DMS153 treated with DMSO at 0.1 percent for 48 hours (cell line): ENCODE results near the gene AP1G2.
A peak's percentile ranks its signal among the peaks of the same experiment; 100 is the strongest.
"Not testable (repeated sequence)": the region's sequence is repeated elsewhere in the genome, so short reads cannot be mapped to it uniquely, and the experiment has no call there.

Experiments used
- DNase-seq: peaks from one replicate; lab custom pipeline; 2025; ENCODE audit not compliant: unreplicated experiment; lab: John Stamatoyannopoulos, UW

Gene AP1G2

DNA sequence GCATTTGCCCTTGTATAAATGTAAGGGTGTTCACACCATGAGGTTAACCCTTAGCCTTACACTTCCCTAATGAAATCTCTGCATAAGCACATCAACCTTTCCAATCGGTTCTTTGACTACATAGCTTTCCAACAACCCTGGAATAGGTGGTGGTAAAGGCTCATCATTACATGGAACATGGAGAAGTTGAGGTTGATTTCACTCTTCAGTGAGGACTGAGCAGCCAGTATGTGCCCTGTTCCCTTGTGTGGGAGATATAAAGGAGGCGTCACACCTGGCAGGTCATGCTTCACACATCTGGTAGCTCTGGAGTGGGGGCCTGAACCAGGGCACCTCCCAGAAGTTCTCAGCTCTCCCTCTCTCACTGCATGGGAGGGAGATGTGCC, 32.7 kb upstream of the AP1G2 start:
- DNase-seq, result no peak

GRCh38 chr14:23594191-23594590, 26.6 kb upstream of the AP1G2 start:
- DNase-seq, result not testable (repeated sequence)

DNA sequence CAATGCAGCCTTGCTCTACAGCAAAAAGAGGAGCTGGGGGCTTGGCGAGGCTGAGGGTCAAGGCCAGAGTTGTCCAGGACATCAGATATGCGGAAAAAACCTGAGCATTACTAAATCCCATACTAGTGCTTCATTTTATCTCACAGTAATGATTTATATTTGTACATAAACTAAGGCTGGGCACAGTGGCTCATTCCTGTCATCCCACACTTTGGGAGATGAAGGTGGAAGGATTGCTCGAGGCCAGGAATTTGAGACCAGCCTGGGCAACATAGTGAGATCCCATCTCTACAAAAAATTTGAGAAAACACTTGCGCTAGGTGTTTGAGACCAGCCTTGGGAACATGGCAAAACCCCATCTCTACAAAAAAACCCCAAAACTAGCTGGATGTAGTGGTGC, 22.6 kb upstream of the AP1G2 start:
- DNase-seq, result no peak

DNA sequence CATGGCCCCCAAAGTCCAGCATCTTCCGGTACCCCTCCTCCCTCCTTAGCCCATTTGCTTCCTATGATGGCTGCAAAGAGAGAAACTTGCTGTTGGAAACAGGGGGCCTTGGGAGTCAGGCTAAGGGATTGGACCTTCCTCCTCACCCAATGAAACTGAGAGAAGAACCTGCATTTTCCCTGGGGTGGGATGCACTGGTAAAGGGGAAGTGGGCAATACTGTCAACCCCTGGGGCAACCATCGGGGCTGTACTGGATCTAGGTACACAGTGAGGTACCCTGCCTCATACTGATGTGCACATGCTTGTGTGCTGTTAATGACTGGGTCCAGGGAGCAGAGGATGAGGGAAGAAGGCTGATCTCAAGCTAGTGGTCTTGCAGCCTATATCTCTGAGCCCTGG, 22.0 kb upstream of the AP1G2 start:
- no peak for DNase-seq

DNA sequence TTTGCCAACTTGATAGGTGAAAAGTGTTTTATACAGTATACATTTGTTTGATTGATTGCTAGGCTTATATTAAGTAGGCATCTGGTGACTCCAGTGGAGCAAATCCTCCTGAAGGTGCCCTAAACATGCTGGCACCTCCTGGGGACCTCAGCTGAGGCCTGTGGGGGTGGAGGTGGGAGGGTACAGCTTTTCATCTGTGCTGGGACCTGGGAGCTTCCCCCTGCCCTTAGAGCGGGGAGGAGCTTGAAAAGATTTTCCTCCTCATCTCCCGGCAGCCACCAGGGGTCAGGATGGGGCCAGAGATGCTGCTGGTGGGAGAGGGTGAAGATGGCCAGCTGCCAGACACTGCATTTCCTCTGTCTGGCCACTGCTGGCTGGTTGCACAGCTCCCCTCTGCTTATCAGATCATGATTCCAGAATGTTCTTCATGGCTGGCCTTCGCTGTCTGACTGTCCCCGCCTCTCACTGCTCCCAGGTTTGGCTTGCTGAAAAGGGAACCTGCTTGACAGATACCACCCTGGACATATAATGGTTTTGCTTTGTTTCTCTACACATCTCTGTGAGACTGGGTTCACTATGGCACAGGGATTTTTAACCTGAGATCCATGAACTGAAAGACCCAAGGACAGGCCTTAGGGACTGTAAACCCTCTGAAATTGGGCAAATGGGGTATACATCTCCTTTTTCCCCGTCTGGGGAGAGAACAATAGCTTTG, 21.4 kb upstream of the AP1G2 start:
- peak; percentile 91 for DNase-seq

- DNase-seq, result not testable (repeated sequence)
Measured at GRCh38 chr14:23584527-23585203, 17.1 kb upstream of the AP1G2 start.

GRCh38 chr14:23583761-23584526, 16.4 kb upstream of the AP1G2 start:
- not testable (repeated sequence) for DNase-seq

DNA sequence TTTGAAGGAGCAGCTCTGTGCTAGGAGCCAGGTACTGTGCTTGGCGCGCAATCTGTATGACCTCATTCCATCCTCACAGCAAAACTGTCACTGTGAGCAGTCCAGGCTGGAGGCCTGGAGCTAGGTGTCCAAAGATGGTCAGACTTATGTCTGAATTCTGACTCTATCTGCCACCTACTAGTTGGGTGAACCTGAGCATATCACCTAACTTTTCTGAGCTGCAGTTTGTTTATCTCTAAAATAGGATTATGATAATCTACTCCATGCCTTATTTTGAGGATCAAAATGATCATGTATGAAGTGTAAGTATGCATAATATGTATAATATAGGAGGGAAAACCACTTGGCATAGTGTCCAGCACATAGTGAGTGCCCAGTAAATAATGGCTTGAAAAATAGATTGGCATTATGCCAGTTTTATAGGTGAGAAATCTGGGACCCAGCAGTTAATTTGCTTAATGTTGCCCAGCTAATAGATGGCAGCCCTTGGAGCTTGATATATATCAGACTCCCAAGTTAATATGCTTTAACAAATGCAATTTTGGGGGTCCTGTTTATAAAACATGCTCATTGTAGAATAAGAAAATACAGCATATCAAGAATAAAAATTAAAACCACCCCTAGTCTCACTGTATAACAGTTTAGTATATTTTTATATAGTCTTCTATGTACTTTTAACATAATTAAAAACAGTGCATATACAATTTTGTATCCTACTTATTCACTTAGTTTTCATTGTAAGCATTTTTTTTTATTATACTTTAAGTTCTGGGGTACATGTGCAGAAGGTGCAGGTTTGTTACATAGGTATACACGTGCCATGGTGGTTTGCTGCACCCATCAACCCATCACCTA, 15.5 kb upstream of the AP1G2 start:
- DNase-seq, result no peak

GRCh38 chr14:23580948-23581281, 13.3 kb upstream of the AP1G2 start:
- DNase-seq, result no peak

DNA sequence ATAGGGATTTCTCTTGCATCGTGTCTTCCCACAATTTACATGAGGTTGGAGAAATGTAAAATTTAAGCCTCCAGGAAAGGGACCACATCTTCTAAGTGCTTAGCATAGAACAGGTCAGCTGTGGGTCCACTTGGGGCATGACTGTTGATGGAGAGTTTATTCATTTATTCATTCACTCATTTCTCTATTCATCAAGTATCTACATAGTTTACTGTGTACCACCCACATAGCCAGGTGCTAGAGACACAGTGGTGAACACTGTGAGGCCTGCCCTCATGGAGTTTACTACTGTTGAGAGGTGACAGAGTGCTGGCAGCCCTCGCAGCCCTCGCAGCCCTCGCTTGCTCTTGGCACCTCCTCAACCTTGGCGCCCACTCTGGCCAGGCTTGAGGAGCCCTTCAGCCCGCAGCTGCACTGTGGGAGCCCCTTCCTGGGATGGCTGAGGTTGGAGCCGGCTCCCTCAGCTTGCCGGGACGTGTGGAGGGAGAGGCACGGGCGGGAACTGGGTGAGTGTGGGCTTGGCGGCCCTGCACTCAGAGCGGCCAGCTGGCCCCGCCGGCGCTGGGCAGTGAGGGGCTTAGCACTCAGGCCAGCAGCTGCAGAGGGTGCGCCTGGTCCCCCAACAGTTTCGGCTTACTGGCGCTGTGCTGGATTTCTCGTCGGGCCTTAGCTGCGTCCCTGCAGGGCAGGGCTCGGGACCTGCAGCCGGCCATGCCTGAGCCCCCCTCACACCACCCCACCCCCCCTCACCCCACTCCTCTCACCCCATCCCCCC, 12.7 kb upstream of the AP1G2 start:
- no peak for DNase-seq

- DNase-seq, result no peak
Measured at GRCh38 chr14:23579739-23580138, 12.1 kb upstream of the AP1G2 start.

DNA sequence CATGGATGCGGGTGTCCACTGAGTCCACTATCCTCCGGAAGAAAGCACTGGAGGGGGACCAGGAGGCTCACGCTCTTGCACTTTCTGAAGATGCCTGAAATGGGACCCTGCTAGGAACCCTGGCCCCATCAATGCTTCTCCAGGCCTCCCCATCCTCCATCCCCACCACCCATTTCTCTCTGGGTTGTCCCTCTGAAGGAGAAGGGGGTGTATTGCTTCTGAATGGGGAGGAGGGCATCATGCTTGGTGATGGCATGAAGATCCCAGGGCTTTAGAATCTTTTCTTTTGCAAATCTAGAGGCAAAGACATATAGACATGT, 11.7 kb upstream of the AP1G2 start:
- DNase-seq, result no peak

DNA sequence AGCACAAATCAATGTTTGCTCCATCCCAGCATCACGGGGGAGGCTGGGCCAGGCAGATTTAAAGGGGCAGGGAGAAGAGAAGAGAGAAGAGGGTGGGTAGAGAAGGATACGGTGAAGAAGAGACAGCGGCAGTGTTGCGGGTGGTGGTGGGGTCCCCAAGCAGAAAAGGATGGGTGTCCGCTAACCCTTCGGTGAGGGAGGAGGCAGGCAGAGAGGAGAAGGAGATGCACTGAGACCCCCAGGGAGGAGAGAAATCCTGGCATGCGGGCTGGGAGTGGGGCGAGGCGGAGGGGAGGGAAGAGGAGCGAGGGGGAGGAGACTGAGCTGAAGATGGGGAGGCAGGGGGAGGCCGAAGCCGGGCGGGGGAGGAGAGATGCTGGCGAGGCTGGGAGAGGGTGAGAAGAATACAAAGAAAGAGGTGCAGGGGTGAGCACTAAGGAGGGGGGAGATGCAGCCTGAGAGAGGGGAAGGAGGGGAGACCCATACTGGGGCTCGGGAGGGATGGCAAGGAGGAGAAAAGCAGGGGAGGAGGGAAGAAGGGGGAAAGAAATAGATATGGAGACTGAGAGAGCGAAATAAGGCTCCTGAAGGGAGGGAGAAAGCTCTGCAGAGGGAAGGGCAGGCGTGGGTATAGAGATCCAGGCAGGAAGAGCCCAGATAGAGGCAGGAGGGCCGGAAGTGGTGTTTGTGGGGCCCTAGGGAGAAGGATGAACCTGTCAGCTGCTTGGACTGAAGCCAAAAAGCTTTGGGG, 11.1 kb upstream of the AP1G2 start, which contains the start of gene JPH4:
Gene JPH4 (minus strand): TSS at position 231 of the 751 bp plus-strand sequence. CDS start 1,337 bp downstream, outside the sequence.
- peak; percentile 43 for DNase-seq

DNA sequence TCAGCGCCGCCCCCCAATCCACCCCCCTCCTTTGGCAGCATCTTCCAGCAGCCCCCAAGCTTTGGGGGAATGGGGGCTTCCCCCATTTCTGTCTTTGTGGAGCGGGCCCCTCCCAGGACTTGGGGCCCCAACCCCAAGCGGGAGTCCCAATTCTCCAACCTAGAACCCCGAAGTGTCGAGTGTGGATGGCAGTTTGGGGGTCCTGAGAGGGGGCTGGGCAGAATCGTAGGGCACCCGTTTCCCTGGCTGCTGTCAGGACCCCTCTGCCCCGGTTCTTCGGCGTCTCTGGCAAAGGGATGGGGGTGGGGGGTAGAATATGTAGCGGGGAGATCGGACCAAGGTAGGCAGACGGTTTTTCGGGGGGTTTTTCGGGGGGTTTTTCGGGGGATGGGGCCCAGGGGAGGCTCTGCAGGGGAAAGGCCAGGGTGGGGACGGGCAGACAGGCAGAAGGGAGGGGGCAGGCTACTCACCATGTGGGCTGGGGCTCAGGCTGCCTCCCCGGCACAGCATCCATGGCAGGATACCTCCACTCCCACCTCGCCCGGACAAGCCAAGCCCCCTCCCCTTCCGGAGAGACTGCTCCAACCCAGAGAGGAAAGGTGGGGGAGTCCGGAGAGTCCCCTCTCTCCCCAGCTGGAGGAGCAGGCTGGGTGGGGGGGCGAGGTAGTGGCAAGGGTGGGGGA, 10.3 kb upstream of the AP1G2 start:
- DNase-seq, result no peak

- no peak for DNase-seq
Measured at GRCh38 chr14:23577004-23577681, 9.6 kb upstream of the AP1G2 start.

GRCh38 chr14:23573384-23574015, 5.9 kb upstream of the AP1G2 start:
- peak; percentile 36 for DNase-seq

- DNase-seq, result no peak
Measured at GRCh38 chr14:23572836-23573235, 5.2 kb upstream of the AP1G2 start.

DNA sequence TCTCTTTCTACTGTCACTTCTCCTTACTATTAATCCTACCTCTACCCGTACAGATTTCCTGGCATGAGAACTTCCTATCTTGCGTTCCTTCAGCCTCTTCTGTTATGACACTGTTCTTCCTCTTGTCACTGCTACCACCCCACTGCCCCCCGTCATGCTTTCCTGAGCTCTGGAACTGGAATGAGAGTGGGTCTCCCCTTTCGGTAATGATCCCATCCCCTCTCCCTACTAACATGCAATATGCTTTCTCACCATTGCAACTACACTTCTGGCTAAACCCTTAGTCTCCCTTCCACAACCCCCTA, 4.9 kb upstream of the AP1G2 start:
- no peak for DNase-seq
